Measurements from ENCODE around the gene FOXC1.

GRCh38 chr6:1615853-1616420, 6.2 kb downstream of the FOXC1 start:
- TF ChIP-seq, protein P1, sequence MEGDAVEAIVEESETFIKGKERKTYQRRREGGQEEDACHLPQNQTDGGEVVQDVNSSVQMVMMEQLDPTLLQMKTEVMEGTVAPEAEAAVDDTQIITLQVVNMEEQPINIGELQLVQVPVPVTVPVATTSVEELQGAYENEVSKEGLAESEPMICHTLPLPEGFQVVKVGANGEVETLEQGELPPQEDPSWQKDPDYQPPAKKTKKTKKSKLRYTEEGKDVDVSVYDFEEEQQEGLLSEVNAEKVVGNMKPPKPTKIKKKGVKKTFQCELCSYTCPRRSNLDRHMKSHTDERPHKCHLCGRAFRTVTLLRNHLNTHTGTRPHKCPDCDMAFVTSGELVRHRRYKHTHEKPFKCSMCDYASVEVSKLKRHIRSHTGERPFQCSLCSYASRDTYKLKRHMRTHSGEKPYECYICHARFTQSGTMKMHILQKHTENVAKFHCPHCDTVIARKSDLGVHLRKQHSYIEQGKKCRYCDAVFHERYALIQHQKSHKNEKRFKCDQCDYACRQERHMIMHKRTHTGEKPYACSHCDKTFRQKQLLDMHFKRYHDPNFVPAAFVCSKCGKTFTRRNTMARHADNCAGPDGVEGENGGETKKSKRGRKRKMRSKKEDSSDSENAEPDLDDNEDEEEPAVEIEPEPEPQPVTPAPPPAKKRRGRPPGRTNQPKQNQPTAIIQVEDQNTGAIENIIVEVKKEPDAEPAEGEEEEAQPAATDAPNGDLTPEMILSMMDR (IDR thresholded peaks at IDR 0.05) = no peak
- TF ChIP-seq POLR2A (IDR thresholded peaks at IDR 0.05; ENCODE audit: low read depth) = no peak
- no peak for TF ChIP-seq EP300 (IDR thresholded peaks at IDR 0.05)
